NCI-H187 (cell line): ENCODE data around the gene CBFB.
"Not testable (repeated sequence)": the region's sequence is repeated elsewhere in the genome, so short reads cannot be mapped to it uniquely, and the experiment has no call there.

ENCODE experiments used
- DNase-seq, 2 experiments: peaks; one replicate each; lab custom pipeline; 2025; lab: John Stamatoyannopoulos, UW

CBFB gene

DNA sequence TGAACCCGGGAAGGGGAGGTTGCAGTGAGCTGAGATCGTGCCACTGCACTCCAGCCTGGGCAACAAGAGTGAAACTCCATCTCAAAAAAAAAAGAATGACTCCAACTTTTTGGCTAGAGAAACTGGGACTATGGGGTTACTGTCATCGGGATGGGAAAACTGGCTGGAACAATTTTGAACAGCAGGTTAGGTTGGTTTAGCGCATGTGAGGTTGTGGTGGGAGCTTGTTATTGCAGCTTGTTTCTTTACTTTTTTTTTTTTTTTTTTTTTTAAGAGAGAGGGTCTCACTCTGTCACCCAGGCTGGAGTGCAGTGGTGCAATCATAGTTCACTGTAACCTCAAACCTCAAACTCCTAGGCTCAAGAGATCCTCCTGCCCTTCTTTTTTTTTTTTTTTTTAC, 12.6 kb downstream of the CBFB start:
- DNase-seq = not testable (repeated sequence)

DNA sequence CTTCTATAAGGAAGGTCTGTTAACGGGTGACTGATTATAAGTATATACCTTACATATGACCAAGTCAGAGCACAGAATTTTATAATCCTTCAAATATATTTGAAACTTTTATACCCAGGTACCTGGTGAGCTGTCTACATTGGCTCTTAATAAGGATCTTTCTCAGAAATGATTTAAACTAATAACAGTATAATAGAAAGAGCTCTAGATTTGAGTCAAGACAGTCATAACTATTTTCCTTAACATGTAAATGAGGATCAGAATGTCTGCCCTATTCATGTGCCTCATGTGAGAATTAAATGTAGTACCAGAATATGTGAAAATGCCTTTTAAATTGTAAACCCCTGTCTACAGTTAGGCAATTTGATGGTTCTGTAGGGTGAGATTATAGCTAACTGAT, 14.5 kb downstream of the CBFB start:
- DNase-seq = no peak

DNA sequence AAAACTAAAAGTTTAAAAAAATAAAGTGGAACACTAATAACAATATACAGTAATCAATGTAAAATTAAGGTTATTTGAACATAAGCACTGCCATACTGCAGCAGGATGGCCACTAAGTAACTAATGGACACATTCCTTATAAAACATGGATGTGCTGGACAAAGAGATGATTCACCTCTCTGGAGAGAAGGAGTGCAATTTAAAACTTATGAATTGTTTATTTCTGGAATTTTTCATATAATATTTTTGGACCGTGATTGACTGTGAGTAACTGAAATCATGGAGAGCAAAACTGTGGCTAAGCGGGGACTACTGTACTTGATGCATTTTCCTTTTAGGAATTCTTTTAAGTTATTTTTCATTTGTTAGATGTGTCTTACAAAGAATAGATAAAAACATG, 21.8 kb downstream of the CBFB start:
- DNase-seq = no peak

DNA sequence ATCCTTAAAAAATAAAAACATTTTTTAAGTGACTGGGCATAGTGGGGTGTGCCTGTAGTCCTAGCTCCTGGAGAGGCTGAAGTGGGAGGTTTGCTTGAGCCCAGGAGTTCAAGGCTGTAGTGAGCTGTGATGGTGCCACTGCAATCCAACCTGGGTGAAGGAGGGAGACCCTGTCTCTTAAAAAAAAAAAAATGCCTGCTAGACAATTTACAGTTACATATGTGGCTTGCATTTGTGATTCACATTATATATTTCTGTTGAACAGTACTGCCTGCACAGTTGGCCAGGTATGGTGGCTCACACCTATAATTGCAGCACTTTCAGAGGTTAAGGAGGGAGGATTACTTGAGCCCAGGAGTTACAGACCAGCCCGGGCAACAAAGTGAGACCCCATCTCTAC, 23.4 kb downstream of the CBFB start:
- no peak for DNase-seq

DNA sequence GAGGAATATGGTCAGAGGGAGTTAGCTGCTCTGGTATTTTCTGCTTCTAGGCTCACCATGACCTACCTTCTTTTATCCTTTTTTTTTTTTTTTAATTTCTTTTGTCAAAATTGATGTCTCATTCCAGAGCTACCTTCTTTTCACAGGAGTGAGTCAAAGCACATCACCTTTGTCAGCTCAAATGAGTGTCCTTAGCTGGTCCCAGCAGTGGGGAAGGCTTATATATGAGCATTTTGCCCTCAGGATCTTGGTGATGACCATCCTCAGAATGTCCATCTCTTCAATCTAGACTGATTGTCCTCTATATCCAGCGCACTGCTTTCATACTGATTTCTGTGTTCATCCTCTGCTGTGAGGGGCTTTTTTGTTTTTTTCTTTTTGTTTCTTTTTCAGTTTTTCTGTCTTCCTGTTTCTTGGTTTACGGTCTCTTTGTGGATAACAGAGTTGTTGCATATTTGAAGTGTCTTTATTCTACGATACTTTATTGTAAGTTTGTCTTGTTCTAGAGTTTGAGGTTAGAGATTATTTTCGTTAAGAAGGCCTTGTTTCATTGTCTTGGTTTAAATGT, 24.9 kb downstream of the CBFB start:
- DNase-seq = no peak

DNA sequence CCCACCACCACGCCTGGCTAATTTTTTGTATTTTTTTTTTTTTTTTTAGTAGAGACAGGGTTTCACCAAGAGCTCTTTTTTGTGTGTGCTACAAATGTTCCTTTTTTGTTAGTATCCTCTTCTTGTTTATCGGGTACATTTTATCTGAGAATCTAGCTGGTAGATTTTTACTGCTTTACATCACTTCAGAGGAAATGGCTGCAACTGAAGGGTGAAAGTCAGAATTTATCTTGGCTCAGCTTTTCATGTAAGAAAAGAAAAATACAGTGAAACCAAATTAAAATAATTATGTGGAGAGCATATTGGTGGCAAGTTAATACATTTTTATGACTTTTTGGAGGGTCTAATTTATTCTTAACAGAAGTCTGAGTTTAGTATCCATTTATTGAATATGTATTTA, 26.0 kb downstream of the CBFB start:
- no peak for DNase-seq

DNA sequence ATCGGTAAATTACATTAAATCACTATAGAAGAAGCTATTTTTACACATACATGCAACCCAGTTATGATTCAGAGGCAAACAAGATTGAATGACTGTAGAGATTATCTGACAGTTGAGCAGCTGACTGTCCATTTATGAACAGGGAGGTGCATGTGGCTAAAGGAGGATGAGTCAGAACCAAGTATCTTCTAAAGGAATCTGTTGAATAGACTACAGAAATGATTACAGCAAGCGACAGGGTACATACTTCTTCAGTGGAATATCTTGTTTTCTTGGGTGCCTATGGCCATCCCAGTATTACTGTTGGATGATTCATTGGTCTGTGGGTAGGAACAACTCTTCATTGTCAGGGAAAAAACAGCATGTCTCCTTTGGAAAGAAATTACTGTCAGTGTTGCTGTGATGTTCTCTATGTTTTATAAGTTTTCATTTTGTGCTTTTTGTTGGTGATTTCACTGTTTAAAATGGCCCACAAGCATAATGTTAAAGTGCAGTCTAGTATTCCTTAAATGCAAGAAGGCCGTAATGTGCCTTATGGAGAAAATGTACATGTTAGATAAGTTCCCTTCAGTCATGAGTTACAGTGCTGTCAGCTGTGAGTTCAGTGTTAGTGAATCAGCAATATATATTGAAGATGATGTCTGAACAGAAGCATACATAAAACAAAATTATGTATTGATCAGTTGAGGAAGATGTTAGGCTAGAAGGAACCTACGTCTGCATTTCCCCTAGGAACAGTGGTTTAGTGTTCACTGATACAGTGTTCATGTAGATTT, 27.0 kb downstream of the CBFB start:
- no peak for DNase-seq

DNA sequence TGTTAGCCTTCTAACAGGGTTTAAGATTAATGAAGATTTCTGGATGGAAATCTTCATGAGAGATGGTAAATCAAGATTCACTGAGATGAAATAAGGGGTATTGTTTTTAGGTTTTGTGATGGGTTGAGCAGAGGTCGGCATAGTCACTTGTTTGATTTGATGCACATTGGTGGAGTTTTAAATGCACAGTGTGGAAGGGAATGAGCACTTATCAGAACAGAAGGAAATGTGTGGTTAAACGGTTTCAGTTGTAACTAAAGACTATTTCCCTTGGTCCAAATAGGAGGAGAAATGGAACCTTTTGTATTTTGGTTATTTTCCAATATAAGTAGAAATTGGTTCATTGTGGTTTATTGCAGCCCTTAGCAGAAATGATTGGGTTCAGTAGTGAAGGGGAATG, 34.1 kb downstream of the CBFB start:
- no peak for DNase-seq

DNA sequence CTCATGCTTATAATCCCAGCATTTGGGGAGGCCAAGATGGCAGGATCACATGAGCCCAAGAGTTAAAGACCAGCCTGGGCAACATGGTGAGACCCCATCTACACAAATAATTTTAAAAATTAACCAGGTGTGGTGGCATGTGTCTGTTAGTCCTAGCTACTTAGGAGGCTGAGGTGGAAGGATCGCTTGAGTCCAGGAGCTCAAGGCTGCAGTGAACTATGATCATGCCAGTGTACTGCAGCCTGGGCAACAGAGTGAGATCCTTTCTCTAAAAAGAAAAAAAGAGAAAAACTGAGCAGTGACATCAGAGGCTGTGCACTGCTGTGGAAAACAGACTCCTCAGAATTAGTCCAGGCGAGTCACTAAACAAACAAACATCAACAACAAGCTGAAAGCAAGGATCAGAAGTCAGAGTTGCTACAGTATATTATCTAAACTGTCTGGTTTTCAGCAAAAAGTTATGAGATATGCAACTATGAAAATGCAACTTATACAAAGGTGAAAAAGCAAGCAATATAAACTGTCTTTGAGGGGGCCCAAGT, 39.3 kb downstream of the CBFB start:
- DNase-seq = no peak

DNA sequence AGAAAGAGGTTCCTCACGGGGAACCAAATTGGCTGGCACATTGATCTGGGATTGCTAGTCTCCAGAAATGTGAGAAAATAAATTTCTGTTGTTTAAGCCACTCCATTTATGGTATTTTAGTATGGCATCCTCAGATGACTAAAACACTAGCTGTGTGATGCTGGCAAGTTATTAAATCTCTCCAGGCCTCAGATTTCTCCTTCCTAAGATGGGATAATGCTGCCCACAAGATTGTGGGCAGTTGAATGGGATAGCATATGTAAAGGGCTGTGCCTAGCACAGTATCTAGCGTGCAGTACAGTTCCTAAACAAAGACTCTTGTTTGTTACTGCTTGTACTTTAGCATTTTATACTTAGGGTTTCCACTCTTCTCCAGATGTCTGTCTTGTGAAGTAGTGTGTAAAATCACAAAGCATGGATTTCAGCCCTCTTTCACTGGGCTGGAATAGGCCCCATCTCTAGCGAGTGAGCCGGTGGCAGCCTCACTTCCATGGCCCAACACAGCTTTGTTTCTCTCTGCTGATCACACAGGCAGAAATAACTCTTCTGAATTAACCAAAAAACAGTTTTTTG, 42.6 kb downstream of the CBFB start:
- DNase-seq = no peak

DNA sequence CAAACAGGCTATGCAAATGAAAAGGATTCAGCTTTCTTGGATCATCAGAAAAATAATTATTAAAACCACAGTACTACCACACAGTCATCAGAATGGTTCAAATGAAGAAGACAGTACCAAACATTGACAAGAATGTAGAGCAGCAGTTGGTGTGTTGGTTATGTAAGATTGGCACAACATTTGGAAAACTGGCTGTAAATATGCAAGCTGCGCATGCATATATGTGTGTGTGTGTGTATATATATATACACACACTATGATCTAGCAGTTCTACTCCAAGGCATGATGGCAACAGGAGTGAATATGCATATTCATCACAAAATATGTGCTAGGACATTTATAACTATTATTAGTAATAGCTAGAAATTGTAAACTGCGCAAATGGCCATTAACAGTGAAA, 46.4 kb downstream of the CBFB start:
- DNase-seq = no peak

DNA sequence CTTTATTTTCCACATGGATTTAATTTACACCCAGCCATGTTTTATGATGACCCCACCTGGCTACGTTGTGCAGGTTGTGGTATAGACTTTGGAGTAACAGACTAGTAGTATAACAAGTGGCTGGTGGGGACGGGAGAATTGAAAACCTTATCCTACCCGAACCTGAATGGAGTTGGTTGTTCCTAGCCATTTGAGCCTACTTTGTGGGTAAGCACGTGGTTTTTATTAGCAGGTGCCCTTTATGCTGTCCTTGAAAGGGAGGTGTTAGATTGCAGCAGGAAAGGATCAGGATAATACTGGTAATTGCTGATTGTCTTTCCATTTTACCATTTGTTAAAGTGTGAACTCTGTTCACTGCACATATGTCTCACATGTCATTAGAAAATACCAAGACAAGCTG, 48.9 kb downstream of the CBFB start:
- no peak for DNase-seq

DNA sequence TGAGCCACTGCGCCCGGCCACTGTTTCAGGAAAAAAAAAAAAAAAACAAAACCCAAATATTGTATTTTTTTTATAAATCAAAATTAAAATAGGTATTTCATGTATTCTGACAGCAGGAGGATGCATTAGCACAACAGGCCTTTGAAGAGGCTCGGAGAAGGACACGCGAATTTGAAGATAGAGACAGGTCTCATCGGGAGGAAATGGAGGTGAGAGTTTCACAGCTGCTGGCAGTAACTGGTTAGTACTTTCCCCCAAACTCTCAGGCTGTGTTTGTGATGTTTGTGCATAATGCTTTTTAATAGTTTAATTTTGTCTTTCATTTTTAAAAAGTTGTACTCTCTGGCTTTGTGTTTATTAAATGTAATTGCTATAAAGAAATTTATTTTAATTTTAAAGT, 53.2 kb downstream of the CBFB start:
- no peak for DNase-seq

DNA sequence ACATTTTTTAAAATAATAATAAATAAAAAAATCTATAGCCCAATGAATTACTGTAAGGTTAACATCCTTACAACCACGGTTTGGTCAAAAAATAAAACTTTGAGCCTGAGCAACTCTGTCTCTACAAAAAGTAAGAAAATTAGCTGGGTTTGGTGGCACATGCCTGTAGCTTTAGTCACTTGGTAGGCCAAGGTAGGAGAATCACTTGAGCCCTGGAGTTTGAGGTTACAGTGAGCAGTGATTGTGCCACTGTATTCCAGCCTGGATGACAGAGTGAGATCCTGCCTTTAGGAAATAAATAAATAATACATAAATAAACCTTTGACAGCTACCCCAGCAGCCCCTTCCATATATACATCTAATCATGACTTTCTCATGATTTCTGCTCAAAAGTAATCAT, 53.9 kb downstream of the CBFB start:
- DNase-seq = no peak

DNA sequence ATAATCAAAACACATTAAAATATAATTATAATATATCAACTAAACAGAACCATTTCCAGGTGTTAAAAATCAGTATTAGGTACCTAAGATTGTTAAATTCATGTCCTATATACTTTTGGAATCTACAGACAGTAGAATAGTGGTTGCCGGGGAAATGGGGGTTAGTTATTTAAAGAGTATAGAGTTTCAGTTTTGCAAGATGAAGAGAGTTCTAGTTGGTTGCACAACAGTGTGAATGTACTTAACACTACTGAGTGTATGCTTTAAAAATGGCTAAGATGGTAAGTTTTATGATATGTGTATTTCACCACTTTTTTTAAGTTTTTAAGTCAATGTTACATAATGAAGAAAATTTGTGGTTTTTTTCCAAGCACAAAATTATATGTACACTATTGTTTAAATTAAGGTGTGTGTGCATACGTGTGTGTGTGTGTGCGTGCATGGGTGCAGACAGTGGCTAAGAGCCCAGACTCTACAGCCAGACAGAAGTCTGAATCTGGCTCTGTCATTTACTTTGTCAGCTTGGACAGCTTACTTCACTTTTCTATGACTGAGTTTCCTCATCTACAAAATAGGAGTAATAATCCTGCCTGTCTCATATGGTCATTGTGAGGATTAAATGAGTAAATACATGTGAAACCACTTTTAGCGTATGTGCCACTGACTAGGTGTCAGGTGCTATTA, 55.5 kb downstream of the CBFB start:
- DNase-seq = no peak

DNA sequence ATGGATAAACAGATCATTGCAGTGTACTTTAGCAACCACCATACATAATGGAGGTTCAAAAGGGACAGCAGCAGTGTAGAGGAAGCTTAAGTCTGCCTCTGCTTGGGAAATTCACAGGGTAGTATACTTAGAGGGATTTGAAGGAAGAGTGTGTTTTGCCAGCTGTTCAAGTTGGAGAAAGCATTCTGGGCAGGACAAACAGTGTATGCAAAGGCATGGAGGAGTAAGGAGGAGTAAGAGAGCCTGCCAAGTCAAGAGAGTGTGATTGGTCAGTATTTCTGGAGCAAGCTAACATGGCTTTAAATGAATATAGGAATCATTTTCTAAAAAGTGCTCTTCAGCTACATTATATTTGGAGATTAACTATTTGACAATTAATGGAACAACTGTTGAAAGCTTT, 57.9 kb downstream of the CBFB start:
- DNase-seq = no peak

DNA sequence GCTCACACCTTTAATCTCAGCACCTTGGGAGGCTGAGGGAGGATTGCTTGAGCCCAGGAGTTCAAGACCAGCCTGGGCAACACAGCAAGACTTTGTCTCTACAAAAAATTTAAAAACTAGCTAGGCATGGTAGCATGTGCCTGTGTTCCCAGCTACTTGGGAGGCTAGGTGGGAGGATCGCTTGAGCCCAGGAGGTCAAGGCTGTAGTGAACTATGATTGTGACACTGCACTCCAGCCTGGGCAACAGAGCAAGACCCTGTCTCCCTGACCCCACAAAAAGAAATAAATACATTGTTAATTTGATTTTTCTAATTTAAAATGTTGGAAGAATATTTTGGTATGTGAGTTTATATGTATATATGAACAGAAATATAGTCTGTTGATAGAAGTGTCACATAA, 58.3 kb downstream of the CBFB start:
- no peak for DNase-seq

DNA sequence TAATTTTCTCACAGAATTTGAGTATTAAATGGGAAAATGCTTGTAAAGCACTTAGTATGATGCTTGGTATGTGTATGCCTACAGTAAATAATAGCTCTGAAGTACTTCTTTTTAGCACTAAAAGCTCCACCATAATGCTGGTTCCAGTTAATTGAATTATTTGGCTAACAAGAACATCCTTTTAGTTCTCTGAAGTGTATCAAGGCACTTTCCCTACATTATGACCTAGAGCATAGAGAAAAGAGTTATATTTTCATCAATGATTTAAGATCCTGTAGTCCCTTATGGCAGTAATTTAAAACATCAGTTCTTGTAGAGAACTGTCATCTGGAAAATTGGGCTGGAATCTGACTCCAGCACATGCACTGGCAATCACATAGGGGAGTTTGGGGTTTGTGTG, 58.9 kb downstream of the CBFB start:
- no peak for DNase-seq

DNA sequence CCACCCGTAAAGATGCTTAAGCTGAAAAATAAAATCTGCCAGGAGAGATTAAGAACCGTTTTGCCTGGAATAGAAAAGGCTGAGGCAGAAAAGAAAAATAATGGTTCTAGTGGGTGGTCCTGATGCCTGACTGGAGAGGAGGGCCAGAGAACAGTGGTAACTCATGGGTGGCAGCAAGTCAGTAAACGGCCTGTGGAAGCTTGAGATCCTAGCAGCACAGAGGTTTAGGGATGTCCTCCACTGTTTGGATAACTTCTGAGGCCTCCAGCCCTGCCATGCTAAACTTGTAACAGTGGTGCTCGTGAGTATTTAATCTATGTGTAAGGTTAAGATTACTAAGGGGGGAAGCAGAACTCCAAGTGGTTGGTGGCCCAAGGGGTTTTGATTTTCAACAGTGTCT, 59.6 kb downstream of the CBFB start:
- no peak for DNase-seq

DNA sequence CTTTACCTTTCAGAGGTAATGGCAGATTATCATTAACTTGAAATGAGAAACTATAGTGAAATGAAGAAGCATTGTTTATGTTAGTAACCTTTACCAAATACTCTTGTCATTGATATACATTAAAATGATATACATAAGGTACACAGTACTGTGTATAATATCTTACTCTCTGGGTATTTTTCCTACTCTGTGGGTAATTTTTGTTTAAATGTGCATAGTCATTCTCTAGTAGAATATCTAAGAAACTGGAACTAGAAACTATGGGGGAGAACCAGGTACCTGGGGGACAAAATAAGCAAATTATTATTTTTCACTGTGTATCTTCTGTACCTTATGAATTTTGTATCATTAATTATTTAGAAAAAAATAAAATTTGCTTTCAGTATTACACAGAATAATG, 60.2 kb downstream of the CBFB start:
- DNase-seq = no peak

DNA sequence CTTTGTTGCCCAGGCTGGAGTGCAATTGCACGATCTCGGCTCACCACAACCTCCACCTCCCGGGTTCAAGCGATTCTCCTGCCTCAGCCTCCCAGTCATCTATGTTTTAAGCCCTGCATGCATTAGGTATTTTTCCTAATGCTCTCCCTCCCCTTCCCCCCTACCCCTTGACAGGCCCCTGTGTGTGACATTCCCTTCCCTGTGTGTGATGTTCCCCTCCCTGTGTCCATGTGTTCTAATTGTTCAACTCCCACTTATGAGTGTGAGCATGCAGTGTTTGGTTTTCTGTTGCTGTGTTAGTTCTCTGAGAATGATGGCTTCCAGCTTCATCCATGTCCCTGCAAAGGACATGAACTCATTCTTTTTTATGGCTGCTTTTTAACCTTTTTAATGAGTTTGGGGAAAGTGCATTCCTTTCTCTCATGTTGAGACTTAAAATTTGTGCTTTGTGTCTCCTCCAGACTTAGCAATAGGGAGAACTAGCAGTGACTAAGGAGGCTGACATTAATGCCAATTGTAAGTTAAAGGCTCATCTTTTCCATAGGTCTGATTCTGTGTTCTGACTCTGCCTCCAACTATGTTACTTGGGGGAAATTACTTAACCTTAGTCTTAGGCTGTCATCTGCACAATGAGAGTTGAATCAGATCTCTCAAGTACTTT, 63.1 kb downstream of the CBFB start:
- DNase-seq = no peak

DNA sequence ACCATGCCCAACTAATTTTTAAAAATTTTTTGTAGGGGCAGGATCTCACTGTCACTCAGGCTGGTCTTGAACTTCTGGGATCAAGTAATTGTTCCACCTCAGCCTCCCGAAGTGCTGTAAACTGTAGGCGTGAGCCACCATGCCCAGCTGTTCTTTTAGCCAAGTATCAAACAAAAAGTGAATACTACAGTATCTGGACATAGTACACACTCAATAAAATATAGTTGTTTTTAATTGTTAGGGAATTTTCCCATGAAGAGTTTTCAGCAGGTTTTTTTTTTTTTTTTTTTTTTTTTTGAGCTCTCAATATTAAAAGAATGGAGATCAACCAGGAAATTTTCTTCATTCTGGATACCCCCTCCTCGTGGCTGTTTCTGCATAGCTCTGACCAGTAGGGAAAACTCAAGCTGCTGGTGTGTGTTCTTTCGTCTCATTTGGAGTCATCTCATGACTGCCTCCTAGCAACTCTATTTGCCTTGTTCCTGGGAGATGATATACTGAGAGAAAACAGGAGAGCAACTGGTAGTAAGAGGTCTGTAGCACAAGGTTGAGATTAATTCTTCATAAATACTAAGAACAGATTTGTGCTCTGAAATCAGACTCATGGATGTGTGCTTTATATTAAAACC, 64.3 kb downstream of the CBFB start:
- no peak for DNase-seq
